AG04450 (cell line): ENCODE results near the gene CRELD2. TPM values are rescaled to one million over a fixed set of nuclear protein-coding genes. Genes with fewer than 3 reads are reported as not detected.

Experiments
- CTCF ChIA-PET: fragments of 300-600, 350-600 bp; formaldehyde crosslinking; extraction: SDS; loops from one replicate; lab custom pipeline; 2022; ENCODE audit warnings: antibody characterized with exemption, inconsistent platforms; lab: Charles Lee
- POLR2A ChIA-PET: fragments of 350-600 bp; formaldehyde crosslinking; extraction: SDS; loops from one replicate; lab custom pipeline; 2021; ENCODE audit warnings: antibody characterized with exemption, inconsistent platforms; lab: Yijun Ruan, JAX
- DNase-seq: peaks from one replicate; pipeline ENCODE4 v3.0.0-alpha.2; 2011; ENCODE audit warnings: low read depth, low spot score
- H3K27ac ChIP-seq: one replicate; pipeline ENCODE4 v1.5.1; 2012; ENCODE audit warnings: low read depth, low read length, control low read depth
- H3K27me3 ChIP-seq: one replicate; pipeline ENCODE4 v1.6.0; 2012; ENCODE audit warnings: low read length; ENCODE audit not compliant: control insufficient read depth, insufficient read depth
- H3K4me3 ChIP-seq: 2 replicates; pipeline ENCODE4 v1.5.1; 2011; ENCODE audit warnings: mild to moderate bottlenecking, low read depth, low read length, control low read depth
- H3K9me3 ChIP-seq: 2 replicates; pipeline ENCODE4 v1.5.1; 2012; ENCODE audit warnings: low read length; ENCODE audit not compliant: control insufficient read depth, insufficient read depth
- polyA minus RNA-seq: library from RNA; depleted of rRNA, polyadenylated mRNA; stranded (reverse); fragments of >200 nt; gene quantifications from 2 replicates; pipeline ENCODE4 v1.2.3, GENCODE V29; 2011; rRNA and poly(A)+ RNA removed
- polyA plus RNA-seq: library from polyadenylated mRNA; depleted of rRNA; stranded (reverse); fragments of >200 nt; gene quantifications from 2 replicates; pipeline ENCODE4 v1.2.3, GENCODE V29; 2011; rRNA removed
- TF ChIP-seq, protein P1 (sequence below): IDR thresholded peaks from 2 replicates; pipeline ENCODE4 v1.5.1; 2011; ENCODE audit warnings: low read depth, low read length, control low read depth, inconsistent platforms

The CRELD2 gene, protein sequence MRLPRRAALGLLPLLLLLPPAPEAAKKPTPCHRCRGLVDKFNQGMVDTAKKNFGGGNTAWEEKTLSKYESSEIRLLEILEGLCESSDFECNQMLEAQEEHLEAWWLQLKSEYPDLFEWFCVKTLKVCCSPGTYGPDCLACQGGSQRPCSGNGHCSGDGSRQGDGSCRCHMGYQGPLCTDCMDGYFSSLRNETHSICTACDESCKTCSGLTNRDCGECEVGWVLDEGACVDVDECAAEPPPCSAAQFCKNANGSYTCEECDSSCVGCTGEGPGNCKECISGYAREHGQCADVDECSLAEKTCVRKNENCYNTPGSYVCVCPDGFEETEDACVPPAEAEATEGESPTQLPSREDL
- 31.6 and 35.4 TPM in 2 replicates for polyA plus RNA-seq
- 8.3 and 8.9 TPM in 2 replicates for polyA minus RNA-seq

DNA sequence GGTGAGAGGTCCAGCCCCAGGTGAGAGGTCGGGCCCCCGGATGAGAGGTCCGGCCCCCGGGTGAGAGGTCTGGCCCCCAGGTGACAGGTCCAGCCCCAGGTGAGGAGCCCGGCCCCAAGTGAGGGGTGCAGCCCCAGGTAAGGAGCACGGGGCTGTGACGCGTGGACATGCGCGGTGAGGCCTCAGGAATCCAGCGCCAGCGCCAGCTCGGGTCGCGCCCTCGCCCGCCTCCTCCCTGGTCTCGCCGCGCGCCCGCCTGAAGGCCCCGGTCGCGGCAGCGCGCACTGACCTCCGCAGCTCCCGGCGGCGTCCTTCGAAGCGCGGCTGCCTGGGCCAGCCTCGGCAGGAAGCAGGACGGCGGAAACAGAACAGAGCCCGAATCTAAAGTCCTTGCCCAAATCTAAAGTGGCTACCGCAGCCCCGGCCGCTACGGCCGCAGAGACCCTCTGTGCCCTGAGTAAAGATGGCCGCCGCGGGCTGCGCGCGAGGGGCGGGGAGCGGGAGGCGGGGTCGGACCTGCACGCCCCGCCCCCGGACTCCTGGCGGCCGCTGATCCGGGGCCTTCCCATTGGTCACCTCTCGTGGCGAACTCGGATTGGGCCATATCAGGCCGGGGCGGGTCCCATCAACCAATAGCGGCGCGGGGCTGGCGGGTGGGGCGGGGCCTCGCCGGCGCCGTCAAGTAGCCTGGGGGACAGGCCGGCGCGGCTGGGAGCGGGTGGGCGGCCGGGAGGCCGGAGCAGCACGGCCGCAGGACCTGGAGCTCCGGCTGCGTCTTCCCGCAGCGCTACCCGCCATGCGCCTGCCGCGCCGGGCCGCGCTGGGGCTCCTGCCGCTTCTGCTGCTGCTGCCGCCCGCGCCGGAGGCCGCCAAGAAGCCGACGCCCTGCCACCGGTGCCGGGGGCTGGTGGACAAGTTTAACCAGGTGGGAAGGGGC is at the start of gene CRELD2, which contains the start of gene ALG12:
CRELD2 (plus strand) TSS at position 661 of the 937 bp plus-strand sequence; CDS start at position 797, 136 bp downstream.
ALG12 (minus strand) TSS at position 465 of the 937 bp plus-strand sequence. CDS start 4,673 bp downstream, outside the sequence.
- TF ChIP-seq, protein P1, sequence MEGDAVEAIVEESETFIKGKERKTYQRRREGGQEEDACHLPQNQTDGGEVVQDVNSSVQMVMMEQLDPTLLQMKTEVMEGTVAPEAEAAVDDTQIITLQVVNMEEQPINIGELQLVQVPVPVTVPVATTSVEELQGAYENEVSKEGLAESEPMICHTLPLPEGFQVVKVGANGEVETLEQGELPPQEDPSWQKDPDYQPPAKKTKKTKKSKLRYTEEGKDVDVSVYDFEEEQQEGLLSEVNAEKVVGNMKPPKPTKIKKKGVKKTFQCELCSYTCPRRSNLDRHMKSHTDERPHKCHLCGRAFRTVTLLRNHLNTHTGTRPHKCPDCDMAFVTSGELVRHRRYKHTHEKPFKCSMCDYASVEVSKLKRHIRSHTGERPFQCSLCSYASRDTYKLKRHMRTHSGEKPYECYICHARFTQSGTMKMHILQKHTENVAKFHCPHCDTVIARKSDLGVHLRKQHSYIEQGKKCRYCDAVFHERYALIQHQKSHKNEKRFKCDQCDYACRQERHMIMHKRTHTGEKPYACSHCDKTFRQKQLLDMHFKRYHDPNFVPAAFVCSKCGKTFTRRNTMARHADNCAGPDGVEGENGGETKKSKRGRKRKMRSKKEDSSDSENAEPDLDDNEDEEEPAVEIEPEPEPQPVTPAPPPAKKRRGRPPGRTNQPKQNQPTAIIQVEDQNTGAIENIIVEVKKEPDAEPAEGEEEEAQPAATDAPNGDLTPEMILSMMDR: no peak
- Histone ChIP-seq H3K4me3 (peak within 1 kb of the TSS; percentile 81), H3K9me3 (no peaks in the 10 kb centered on the region; the same call in 1 of the 2 replicates), H3K27me3 (no peaks in the 10 kb centered on the region), H3K27ac (peak within 1 kb of the TSS; percentile 77)
- POLR2A ChIA-PET: interaction anchor here (1.0 to 1.1 kb wide), 2 partner anchors 10 to 150 kb away, joined by 3 read pairs; no protein-coding TSS in a partner anchor
- CTCF ChIA-PET: no interaction called here
- peak; percentile 91 for DNase-seq

DNA sequence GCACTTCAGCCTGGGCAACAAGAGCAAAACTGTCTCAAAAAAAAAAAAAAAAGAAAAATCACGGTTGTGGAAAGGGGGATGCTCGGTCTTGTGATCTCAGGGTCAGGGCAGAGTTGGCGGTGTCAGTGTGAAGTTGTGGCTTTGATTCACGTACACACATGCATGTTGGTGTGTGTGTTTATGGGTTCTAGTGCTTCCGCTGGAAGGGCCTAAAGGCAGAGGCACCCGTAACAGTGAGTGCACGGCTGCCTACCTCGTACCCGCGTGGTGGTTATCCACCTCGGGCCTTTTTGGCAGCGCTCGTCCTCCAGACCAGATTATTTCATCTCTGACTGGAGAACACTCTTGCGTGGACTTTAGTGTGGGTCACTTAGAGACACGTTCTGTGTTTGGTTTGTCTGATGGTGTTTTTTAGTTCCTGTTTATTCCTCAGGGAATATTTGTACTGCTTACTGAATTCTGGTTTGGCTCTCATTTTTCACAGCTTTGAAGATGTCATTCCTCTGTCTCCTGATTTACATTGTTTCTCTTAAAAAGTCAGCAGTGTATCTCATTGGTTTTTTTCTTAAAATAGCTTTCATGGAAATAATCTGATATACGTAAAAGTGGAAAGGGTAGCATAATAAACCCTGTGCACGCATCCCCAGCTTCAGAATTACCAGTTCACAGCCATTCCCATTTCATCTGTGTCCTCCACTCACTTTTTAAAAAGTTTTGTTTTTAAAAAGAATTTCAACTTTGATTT is 49.2 kb upstream of the CRELD2 start:
- H3K27me3 ChIP-seq: no peaks in the 10 kb centered on the region
- CTCF ChIA-PET: no interaction called here
- H3K9me3 ChIP-seq: peaks cover 37% of the 10 kb centered on the region
- POLR2A ChIA-PET: interaction anchor here (0.5 kb wide), 1 partner anchor 43 kb away, joined by 3 read pairs; no protein-coding TSS in a partner anchor
- no peak overlapping the region for H3K4me3 ChIP-seq
- TF ChIP-seq, protein P1: no peak
- no peak for DNase-seq
- H3K27ac ChIP-seq: no peak overlapping the region

DNA sequence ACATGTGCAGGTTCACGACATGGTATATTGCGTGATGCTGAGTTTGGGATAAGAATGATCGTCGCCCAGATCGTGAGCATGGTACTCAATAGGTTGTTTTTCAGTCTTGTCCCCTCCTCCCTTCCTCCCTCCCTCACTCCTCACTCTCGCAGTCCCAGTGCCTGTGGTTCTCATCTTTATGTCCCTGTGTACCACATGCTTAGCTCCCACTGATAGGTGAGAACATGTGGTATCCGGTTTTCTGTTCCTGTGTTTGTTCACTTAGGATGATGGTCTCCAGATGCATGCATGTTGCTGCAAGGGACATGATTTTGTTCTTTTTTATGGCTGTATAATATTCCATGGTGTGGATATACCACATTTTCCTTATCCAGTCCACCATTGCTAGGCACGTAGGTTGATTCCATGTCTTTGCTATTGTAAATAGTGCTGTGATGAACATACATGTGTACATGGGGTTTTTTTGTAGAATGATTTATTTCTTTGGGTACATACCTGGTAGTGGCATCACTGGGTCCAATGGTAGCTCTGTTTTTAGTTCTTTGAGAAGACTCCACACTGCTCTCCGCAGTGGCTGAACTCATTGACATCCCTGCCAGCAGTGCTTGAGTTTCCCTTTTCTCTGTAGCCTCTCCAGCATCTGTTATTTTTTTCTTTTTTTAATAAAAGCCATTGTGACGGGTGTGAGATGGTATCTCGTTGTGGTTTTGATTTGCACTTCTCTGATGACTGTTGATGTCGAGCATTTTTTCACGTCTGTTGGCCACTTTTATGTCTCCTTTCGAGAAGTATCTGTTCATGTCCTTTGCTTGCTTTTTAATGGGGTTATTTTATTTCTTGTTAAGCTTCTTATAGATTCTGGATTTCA is 48.4 kb upstream of the CRELD2 start:
- H3K4me3 ChIP-seq: no peak overlapping the region
- no peaks in the 10 kb centered on the region for H3K27me3 ChIP-seq
- ChIA-PET CTCF (no interaction called here), POLR2A (interaction anchor here (0.5 to 0.7 kb wide), 2 partner anchors 11 to 44 kb away, joined by 3 to 5 read pairs; no protein-coding TSS in a partner anchor)
- TF ChIP-seq, protein P1: no peak
- DNase-seq: no peak
- no peak overlapping the region for H3K27ac ChIP-seq
- H3K9me3 ChIP-seq: peaks cover 35% of the 10 kb centered on the region

DNA sequence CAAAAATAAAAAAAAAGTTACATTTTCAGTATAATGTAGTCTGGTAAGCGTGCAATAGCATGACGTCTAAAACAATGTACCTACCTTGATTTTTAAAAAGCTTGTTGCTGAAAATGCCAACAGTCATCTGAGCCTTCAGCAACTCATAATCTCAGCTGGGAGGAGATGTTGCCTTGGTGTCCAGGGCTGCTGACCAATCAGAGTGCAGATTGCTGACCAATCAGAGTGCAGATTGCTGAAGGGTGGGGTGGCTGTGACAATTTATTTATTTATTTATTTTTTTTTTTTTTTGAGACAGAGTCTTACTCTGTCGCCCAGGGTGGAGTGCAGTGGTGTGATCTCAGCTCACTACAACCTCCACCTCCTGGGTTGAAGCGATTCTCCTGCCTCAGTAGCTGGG is 47.0 kb upstream of the CRELD2 start:
- CTCF ChIA-PET: no interaction called here
- POLR2A ChIA-PET: no interaction called here

More for the DNA sequence above, 47.0 kb upstream of the CRELD2 start:
- Histone ChIP-seq H3K9me3 (peaks cover 26% of the 10 kb centered on the region), H3K27me3 (no peaks in the 10 kb centered on the region), H3K27ac (no peak overlapping the region), H3K4me3 (no peak overlapping the region)
- TF ChIP-seq, protein P1: no peak
- no peak for DNase-seq
